Liver (tissue), 9 donors: ENCODE data around the gene KDM2A. TPM values are rescaled to one million over a fixed set of nuclear protein-coding genes. Genes with fewer than 3 reads are reported as not detected.
A peak's percentile ranks its signal among the peaks of the same experiment; 100 is the strongest.

Experiments
- DNase-seq: peaks from one replicate; pipeline ENCODE4 v3.0.0-alpha.2; 2017; ENCODE audit warnings: low spot score
- H3K27ac ChIP-seq, 2 donors: one replicate each; pipeline ENCODE4 v1.7.0; 2013; ENCODE audit warnings: inconsistent platforms in 2 of 2, low read length in 2 of 2, control low read depth in 1 of 2, low read depth in 1 of 2, mild to moderate bottlenecking in 1 of 2
- H3K27me3 ChIP-seq, 4 donors: one replicate each; pipeline versions ENCODE4 v1.6.1 to v1.7.0; 2013; ENCODE audit warnings: low read length in 3 of 4, inconsistent platforms in 1 of 4, mild to moderate bottlenecking in 1 of 4, moderate library complexity in 1 of 4; ENCODE audit not compliant: control insufficient read depth in 4 of 4, insufficient read depth in 4 of 4
- H3K36me3 ChIP-seq, 4 donors: one replicate each; pipeline versions ENCODE4 v1.6.1 to v1.7.0; 2013; ENCODE audit warnings: low read length in 3 of 4, mild to moderate bottlenecking in 3 of 4, low read depth in 1 of 4, moderate library complexity in 1 of 4; ENCODE audit not compliant: control insufficient read depth in 4 of 4, insufficient read depth in 3 of 4
- H3K4me1 ChIP-seq, 4 donors: one replicate each; pipeline versions ENCODE4 v1.6.1 to v1.7.0; 2013; ENCODE audit warnings: low read length in 3 of 4, mild to moderate bottlenecking in 3 of 4, moderate library complexity in 1 of 4; ENCODE audit not compliant: control insufficient read depth in 4 of 4, insufficient read depth in 4 of 4
- H3K4me3 ChIP-seq, 3 donors: one replicate each; pipeline versions ENCODE4 v1.6.1 to v1.7.0; 2013; ENCODE audit warnings: low read length in 3 of 3, control low read depth in 1 of 3, low read depth in 1 of 3, mild to moderate bottlenecking in 1 of 3
- H3K9ac ChIP-seq, 2 donors: one replicate each; pipeline ENCODE4 v1.7.0; 2013; ENCODE audit warnings: low read length in 2 of 2, mild to moderate bottlenecking in 2 of 2, moderate library complexity in 2 of 2, control low read depth in 1 of 2, low read depth in 1 of 2
- H3K9me3 ChIP-seq, 4 donors: one replicate each; pipeline versions ENCODE4 v1.6.1 to v1.7.0; 2013; ENCODE audit warnings: low read length in 3 of 4; ENCODE audit not compliant: control insufficient read depth in 4 of 4
- EGR1 ChIP-seq, 2 donors: IDR thresholded peaks; 2 replicates each; pipeline ENCODE4 v1.6.1; 2016 to 2018; ENCODE audit warnings: antibody characterized with exemption in 2 of 2, low read depth in 2 of 2
- FOXA1 ChIP-seq: IDR thresholded peaks from 2 replicates; pipeline ENCODE4 v1.6.1; 2016; ENCODE audit warnings: antibody characterized with exemption
- FOXA2 ChIP-seq: IDR thresholded peaks from 2 replicates; pipeline ENCODE4 v1.6.1; 2016; ENCODE audit warnings: antibody characterized with exemption
- GABPA ChIP-seq, 2 donors: IDR thresholded peaks in 1 of 2; conservative IDR thresholded peaks in 1 of 2; 2 replicates each; pipeline ENCODE4 v1.6.1; 2016; ENCODE audit warnings: antibody characterized with exemption in 2 of 2, mild to moderate bottlenecking in 1 of 2, moderate library complexity in 1 of 2
- HNF4A ChIP-seq, 2 donors: conservative IDR thresholded peaks; 2 replicates each; pipeline ENCODE4 v1.6.1; 2016; ENCODE audit warnings: antibody characterized with exemption in 2 of 2, mild to moderate bottlenecking in 2 of 2
- HNF4G ChIP-seq: IDR thresholded peaks from 2 replicates; pipeline ENCODE4 v1.6.1; 2016; ENCODE audit warnings: antibody characterized with exemption
- JUND ChIP-seq, 2 donors: IDR thresholded peaks; 2 replicates each; pipeline ENCODE4 v1.6.1; 2016; ENCODE audit warnings: antibody characterized with exemption in 2 of 2
- NR2F2 ChIP-seq: IDR thresholded peaks from 2 replicates; pipeline ENCODE4 v1.6.1; 2016; ENCODE audit warnings: antibody characterized with exemption
- RAD21 ChIP-seq, 2 donors: IDR thresholded peaks; 2 replicates each; pipeline ENCODE4 v1.6.1; 2016; ENCODE audit warnings: antibody characterized with exemption in 2 of 2, mild to moderate bottlenecking in 2 of 2
- RXRA ChIP-seq, 2 donors: IDR thresholded peaks; 2 replicates each; pipeline ENCODE4 v1.6.1; 2017 to 2018; ENCODE audit warnings: antibody characterized with exemption in 2 of 2, mild to moderate bottlenecking in 1 of 2
- SP1 ChIP-seq: IDR thresholded peaks from 2 replicates; pipeline ENCODE4 v1.6.1; 2018; ENCODE audit warnings: antibody characterized with exemption, mild to moderate bottlenecking
- TAF1 ChIP-seq: conservative IDR thresholded peaks from 2 replicates; pipeline ENCODE4 v1.6.1; 2016; ENCODE audit warnings: antibody characterized with exemption, mild to moderate bottlenecking
- YY1 ChIP-seq: IDR thresholded peaks from 2 replicates; pipeline ENCODE4 v1.6.1; 2016; ENCODE audit warnings: antibody characterized with exemption, mild to moderate bottlenecking
- WGBS: extraction: QIAGEN DNeasy Blood & Tissue Kit; methylation state at CpG from one replicate; pipeline ENCODE4 v1.1.7; 2013; 5-methylcytosine and 5-hydroxymethylcytosine counted together
- polyA plus RNA-seq, 2 donors: library from polyadenylated mRNA; stranded (reverse) in 1 of 2; unstranded in 1 of 2; fragments of 200-250 nt in 1 of 2; fragments of >200 nt in 1 of 2; fragmentation: Nextera tagmentation in 1 of 2; extraction: Ambion mirVana in 1 of 2; gene quantifications; one replicate each; pipeline versions ENCODE4 v1.2.1 to v1.2.3, GENCODE V29; 2013 to 2015
- total RNA-seq, 2 donors: library from RNA; depleted of rRNA; stranded (reverse); fragments of >200 nt; gene quantifications; one replicate each; pipeline ENCODE4 v1.2.3, GENCODE V29; 2014
- TF ChIP-seq, protein P1 (sequence below): IDR thresholded peaks from 2 replicates; pipeline ENCODE4 v1.6.1; 2016; ENCODE audit warnings: antibody characterized with exemption
- TF ChIP-seq, protein P2 (sequence below): fragments of 150-350 bp; IDR thresholded peaks from 2 replicates; pipeline ENCODE4 v1.5.1; 2017; ENCODE audit warnings: improper control_type of control experiment, low read depth, low read length; ENCODE audit not compliant: missing input control
- TF ChIP-seq, protein P3 (sequence below): IDR thresholded peaks from 2 replicates; pipeline ENCODE4 v1.6.1; 2016; ENCODE audit warnings: antibody characterized with exemption
- TF ChIP-seq, protein P4 (sequence below): IDR thresholded peaks from 2 replicates; pipeline ENCODE4 v1.6.1; 2016; ENCODE audit warnings: antibody characterized with exemption, mild to moderate bottlenecking
- donor health status: healthy.
- donor health status: healthy.
- donor health status: healthy.
- donor health status: healthy.
- donor health status: healthy.

Gene KDM2A
- total and polyA plus RNA-seq, 4 donors: 8.3 to 44.9 (median 22.4) TPM

DNA sequence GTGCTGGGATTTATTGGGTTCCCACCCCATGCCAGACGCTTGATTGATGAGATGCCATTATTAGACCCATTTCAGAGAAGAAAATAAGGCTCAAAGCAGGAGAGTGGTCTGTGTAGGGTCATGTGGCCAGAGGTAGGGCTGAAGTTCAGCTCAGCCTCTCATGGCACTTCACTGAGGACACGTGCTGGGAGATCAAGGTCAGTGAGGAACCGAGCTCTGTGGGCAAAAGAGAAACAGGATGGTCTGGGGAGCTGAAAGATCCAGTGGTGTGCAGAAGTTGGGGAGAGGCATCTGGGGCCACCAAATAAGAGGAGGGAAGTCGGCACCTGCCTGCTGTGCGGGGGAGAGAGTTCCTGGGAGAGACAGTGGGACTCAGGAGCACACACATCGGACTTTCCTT lies 42.9 kb upstream of the KDM2A start:
- Histone ChIP-seq H3K4me3 (no peak overlapping the region), H3K9ac (no peak overlapping the region), H3K27ac (no peak overlapping the region), H3K9me3 (no peaks in the 10 kb centered on the region), H3K4me1 (peaks cover 2 to 14% (median 8%) of the 10 kb centered on the region in 4 donors), H3K27me3 (no peaks in the 10 kb centered on the region), H3K36me3 (peaks cover 0 to 3% (median 1%) of the 10 kb centered on the region in 4 donors)
- peak; percentile 54 to 65 for TF ChIP-seq HNF4A (conservative IDR thresholded peaks at IDR 0.05)
- peak; percentile 16 to 34 for TF ChIP-seq RXRA (IDR thresholded peaks at IDR 0.05)
- no peak for TF ChIP-seq SP1
- 67% methylated on average over 6 of the region's 6 CpGs for WGBS
- DNase-seq: no peak

DNA sequence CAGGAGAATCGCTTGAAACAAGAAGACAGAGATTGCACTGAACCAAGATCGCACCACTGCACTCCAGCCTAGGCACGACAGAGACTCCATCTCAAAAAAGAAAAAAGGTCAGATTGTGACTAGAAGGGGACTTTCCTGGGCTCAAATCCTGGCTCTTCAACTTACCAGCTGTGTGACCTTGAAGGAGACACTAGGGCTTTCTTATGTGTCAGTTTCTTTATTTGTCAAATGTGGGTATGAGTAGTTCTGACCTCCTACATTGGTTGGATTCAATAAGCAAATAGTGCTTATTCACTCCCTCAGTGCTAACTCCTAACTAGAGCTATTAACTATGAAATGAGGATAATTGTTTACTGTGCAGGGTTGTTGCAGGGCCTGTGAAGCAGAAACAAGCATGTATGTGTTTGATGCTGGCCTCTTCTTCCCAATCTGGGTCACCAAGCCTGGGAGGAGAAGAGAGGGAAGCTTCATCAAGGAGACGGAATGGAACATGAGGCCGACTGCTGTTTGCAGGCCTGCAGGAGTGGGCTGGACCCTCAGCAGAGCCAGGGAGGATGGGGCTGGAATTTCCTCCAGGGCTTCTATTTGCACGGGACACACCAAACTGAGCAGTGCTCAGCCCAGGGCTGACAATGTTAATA lies 39.9 kb upstream of the KDM2A start:
- H3K27ac ChIP-seq: no peak overlapping the region
- H3K36me3 ChIP-seq: no peaks in the 10 kb centered on the region
- no peak overlapping the region for H3K4me3 ChIP-seq
- H3K9me3 ChIP-seq: no peaks in the 10 kb centered on the region
- DNase-seq: no peak
- peaks cover 2 to 13% (median 8%) of the 10 kb centered on the region in 4 donors for H3K4me1 ChIP-seq
- WGBS: 91% methylated on average over 6 of the region's 6 CpGs
- no peak for TF ChIP-seq GABPA (IDR thresholded peaks at IDR 0.05 in 1 of 2, conservative IDR thresholded peaks at IDR 0.05 in 1 of 2)
- no peak for TF ChIP-seq JUND (IDR thresholded peaks at IDR 0.05)
- TF ChIP-seq, protein P1, sequence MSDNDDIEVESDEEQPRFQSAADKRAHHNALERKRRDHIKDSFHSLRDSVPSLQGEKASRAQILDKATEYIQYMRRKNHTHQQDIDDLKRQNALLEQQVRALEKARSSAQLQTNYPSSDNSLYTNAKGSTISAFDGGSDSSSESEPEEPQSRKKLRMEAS: no peak
- TF ChIP-seq RAD21 (IDR thresholded peaks at IDR 0.05): no peak
- no peak for TF ChIP-seq FOXA1
- TF ChIP-seq TAF1: no peak
- TF ChIP-seq, protein P2, sequence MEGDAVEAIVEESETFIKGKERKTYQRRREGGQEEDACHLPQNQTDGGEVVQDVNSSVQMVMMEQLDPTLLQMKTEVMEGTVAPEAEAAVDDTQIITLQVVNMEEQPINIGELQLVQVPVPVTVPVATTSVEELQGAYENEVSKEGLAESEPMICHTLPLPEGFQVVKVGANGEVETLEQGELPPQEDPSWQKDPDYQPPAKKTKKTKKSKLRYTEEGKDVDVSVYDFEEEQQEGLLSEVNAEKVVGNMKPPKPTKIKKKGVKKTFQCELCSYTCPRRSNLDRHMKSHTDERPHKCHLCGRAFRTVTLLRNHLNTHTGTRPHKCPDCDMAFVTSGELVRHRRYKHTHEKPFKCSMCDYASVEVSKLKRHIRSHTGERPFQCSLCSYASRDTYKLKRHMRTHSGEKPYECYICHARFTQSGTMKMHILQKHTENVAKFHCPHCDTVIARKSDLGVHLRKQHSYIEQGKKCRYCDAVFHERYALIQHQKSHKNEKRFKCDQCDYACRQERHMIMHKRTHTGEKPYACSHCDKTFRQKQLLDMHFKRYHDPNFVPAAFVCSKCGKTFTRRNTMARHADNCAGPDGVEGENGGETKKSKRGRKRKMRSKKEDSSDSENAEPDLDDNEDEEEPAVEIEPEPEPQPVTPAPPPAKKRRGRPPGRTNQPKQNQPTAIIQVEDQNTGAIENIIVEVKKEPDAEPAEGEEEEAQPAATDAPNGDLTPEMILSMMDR: no peak
- TF ChIP-seq, protein P3, sequence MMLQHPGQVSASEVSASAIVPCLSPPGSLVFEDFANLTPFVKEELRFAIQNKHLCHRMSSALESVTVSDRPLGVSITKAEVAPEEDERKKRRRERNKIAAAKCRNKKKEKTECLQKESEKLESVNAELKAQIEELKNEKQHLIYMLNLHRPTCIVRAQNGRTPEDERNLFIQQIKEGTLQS: no peak
- TF ChIP-seq SP1: no peak
- TF ChIP-seq YY1: no peak
- TF ChIP-seq FOXA2: no peak
- TF ChIP-seq EGR1 (IDR thresholded peaks at IDR 0.05; ENCODE audit: low read depth in 2 of 2): no peak
- no peak for TF ChIP-seq NR2F2
- TF ChIP-seq HNF4G: no peak
- TF ChIP-seq, protein P4, sequence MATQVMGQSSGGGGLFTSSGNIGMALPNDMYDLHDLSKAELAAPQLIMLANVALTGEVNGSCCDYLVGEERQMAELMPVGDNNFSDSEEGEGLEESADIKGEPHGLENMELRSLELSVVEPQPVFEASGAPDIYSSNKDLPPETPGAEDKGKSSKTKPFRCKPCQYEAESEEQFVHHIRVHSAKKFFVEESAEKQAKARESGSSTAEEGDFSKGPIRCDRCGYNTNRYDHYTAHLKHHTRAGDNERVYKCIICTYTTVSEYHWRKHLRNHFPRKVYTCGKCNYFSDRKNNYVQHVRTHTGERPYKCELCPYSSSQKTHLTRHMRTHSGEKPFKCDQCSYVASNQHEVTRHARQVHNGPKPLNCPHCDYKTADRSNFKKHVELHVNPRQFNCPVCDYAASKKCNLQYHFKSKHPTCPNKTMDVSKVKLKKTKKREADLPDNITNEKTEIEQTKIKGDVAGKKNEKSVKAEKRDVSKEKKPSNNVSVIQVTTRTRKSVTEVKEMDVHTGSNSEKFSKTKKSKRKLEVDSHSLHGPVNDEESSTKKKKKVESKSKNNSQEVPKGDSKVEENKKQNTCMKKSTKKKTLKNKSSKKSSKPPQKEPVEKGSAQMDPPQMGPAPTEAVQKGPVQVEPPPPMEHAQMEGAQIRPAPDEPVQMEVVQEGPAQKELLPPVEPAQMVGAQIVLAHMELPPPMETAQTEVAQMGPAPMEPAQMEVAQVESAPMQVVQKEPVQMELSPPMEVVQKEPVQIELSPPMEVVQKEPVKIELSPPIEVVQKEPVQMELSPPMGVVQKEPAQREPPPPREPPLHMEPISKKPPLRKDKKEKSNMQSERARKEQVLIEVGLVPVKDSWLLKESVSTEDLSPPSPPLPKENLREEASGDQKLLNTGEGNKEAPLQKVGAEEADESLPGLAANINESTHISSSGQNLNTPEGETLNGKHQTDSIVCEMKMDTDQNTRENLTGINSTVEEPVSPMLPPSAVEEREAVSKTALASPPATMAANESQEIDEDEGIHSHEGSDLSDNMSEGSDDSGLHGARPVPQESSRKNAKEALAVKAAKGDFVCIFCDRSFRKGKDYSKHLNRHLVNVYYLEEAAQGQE: no peak
- no peak for TF ChIP-seq RXRA (IDR thresholded peaks at IDR 0.05)
- TF ChIP-seq HNF4A (conservative IDR thresholded peaks at IDR 0.05): no peak
- H3K27me3 ChIP-seq: no peaks in the 10 kb centered on the region
- no peak overlapping the region for H3K9ac ChIP-seq
